SK-MEL-5 (cell line): ENCODE results near the gene ZNF518A. TPM values are rescaled to one million over a fixed set of nuclear protein-coding genes. Genes with fewer than 3 reads are reported as not detected.
A peak's percentile ranks its signal among the peaks of the same experiment; 100 is the strongest.
"Not testable (repeated sequence)": the region's sequence is repeated elsewhere in the genome, so short reads cannot be mapped to it uniquely, and the experiment has no call there.

ENCODE experiments used
- DNase-seq: peaks from one replicate; pipeline ENCODE4 v3.0.0-alpha.2; 2016; ENCODE audit warnings: low read depth, low spot score
- in situ Hi-C: cut with HindIII; loops from 2 replicates; pipeline ENCODE4 v1.10.0; 2016; ENCODE audit warnings: low sequenced_read_pairs, high pct_unique_total_duplicates, low pct_unique_long_range_greater_than_20kb
- total RNA-seq: library from RNA; depleted of rRNA; stranded (reverse); fragments of >200 nt; shearing (Covaris generic); gene quantifications from 2 replicates; pipeline ENCODE4 v1.2.3, GENCODE V29; 2014

The ZNF518A gene
- total RNA-seq, 1 experiment from 2014 or later: 17.3 TPM

GRCh38 chr10:96124230-96125141 lies 5.6 kb upstream of the ZNF518A start:
- peak; percentile 50 for DNase-seq
- in situ Hi-C loops: no loop called here

GRCh38 chr10:96125142-96125515 lies 5.0 kb upstream of the ZNF518A start:
- no peak for DNase-seq
- in situ Hi-C loops: no loop called here

- in situ Hi-C loops: no loop called here
These were observed 364 bp downstream of the ZNF518A start for GRCh38 chr10:96130326-96130995.

GRCh38 chr10:96131621-96132020 lies 1.5 kb downstream of the ZNF518A start:
- in situ Hi-C loops: no loop called here
- DNase-seq: no peak

More at GRCh38 chr10:96130326-96130995, 364 bp downstream of the ZNF518A start:
- DNase-seq: no peak

GRCh38 chr10:96133135-96133534 lies 3.0 kb downstream of the ZNF518A start:
- DNase-seq: no peak
- in situ Hi-C loops: no loop called here

GRCh38 chr10:96136810-96137209 lies 6.7 kb downstream of the ZNF518A start:
- in situ Hi-C loops: no loop called here
- DNase-seq: no peak

- in situ Hi-C loops: no loop called here
These were observed 7.5 kb downstream of the ZNF518A start for GRCh38 chr10:96137567-96137966.

GRCh38 chr10:96138102-96138501 lies 8.0 kb downstream of the ZNF518A start:
- DNase-seq: peak; percentile 1
- in situ Hi-C loops: no loop called here

More at GRCh38 chr10:96137567-96137966, 7.5 kb downstream of the ZNF518A start:
- DNase-seq: no peak

- in situ Hi-C loops: no loop called here
- DNase-seq: no peak
These were observed 22.3 kb downstream of the ZNF518A start for GRCh38 chr10:96152437-96152836.

- in situ Hi-C loops: no loop called here
- no peak for DNase-seq
These were observed 23.0 kb downstream of the ZNF518A start for GRCh38 chr10:96153070-96153469.

- no peak for DNase-seq
- in situ Hi-C loops: no loop called here
These were observed 35.6 kb downstream of the ZNF518A start for GRCh38 chr10:96165726-96166125.

GRCh38 chr10:96168546-96168945 lies 38.4 kb downstream of the ZNF518A start:
- in situ Hi-C loops: no loop called here
- DNase-seq: no peak

- in situ Hi-C loops: no loop called here
These were observed 40.1 kb downstream of the ZNF518A start for GRCh38 chr10:96170230-96170629.

GRCh38 chr10:96172666-96173065 lies 42.6 kb downstream of the ZNF518A start:
- in situ Hi-C loops: no loop called here
- DNase-seq: no peak

More at GRCh38 chr10:96170230-96170629, 40.1 kb downstream of the ZNF518A start:
- DNase-seq: no peak

GRCh38 chr10:96176985-96177384 lies 46.9 kb downstream of the ZNF518A start:
- in situ Hi-C loops: no loop called here

GRCh38 chr10:96188421-96188820 lies 58.3 kb downstream of the ZNF518A start:
- DNase-seq: no peak
- in situ Hi-C loops: no loop called here

More at GRCh38 chr10:96176985-96177384, 46.9 kb downstream of the ZNF518A start:
- DNase-seq: no peak

GRCh38 chr10:96188916-96189315 lies 58.8 kb downstream of the ZNF518A start:
- no peak for DNase-seq
- in situ Hi-C loops: no loop called here

GRCh38 chr10:96189505-96189904 lies 59.4 kb downstream of the ZNF518A start:
- DNase-seq, in situ Hi-C loops: not testable (repeated sequence)

- in situ Hi-C loops: no loop called here
These were observed 71.4 kb downstream of the ZNF518A start for GRCh38 chr10:96201525-96201924.

More at GRCh38 chr10:96201525-96201924, 71.4 kb downstream of the ZNF518A start:
- DNase-seq: no peak
